IMR-90 (cell line): Measurements from ENCODE around the gene ZFHX3. TPM values are rescaled to one million over a fixed set of nuclear protein-coding genes. Genes with fewer than 3 reads are reported as not detected.

ENCODE experiments used
- ATAC-seq: fragments of 200-7000 bp; cut with Tn5 transposase; 2 replicates; pipeline ENCODE4 v1.9.1; 2020; ENCODE audit warnings: low read depth, mild to moderate bottlenecking, moderate library complexity
- BruUV-seq: library from RNA; stranded (reverse); fragments of 400-500 nt; replicated peaks from 2 replicates; lab custom pipeline; 2021; lab: Mats Ljungman, UMichigan
- CTCF ChIA-PET: fragments of 300-600 bp; formaldehyde crosslinking; extraction: SDS; loops from one replicate; lab custom pipeline; 2021; ENCODE audit warnings: antibody characterized with exemption; lab: Yijun Ruan, JAX
- POLR2A ChIA-PET: fragments of 300-600 bp; sonication (Branson Sonifier 250); formaldehyde crosslinking; loops from one replicate; lab custom pipeline; 2022; ENCODE audit warnings: antibody characterized with exemption; ENCODE audit not compliant: unreplicated experiment; lab: Charles Lee
- DNase-seq: peaks from one replicate; pipeline ENCODE4 v3.0.0; 2013
- H2AFZ ChIP-seq: replicated peaks from 2 replicates; pipeline ENCODE3; 2013; ENCODE audit warnings: low read length, mild to moderate bottlenecking; ENCODE audit not compliant: poor library complexity
- H2AK5ac ChIP-seq: 2 replicates; pipeline ENCODE4 v1.6.1; 2013; ENCODE audit warnings: low read depth, low read length, inconsistent platforms
- H2AK9ac ChIP-seq: replicated peaks from 2 replicates; pipeline ENCODE3; 2013; ENCODE audit warnings: mild to moderate bottlenecking, low read depth, low read length, moderate library complexity; ENCODE audit not compliant: poor library complexity
- H2BK120ac ChIP-seq: 2 replicates; pipeline ENCODE4 v1.6.1; 2013; ENCODE audit warnings: low read depth, low read length, inconsistent platforms
- H2BK15ac ChIP-seq: 3 replicates; pipeline ENCODE4 v1.6.1; 2013; ENCODE audit warnings: low read depth, low read length, inconsistent platforms
- H2BK20ac ChIP-seq: 2 replicates; pipeline ENCODE4 v1.6.1; 2013; ENCODE audit warnings: low read depth, mild to moderate bottlenecking, inconsistent platforms, low read length, moderate library complexity
- H2BK5ac ChIP-seq: 2 replicates; pipeline ENCODE4 v1.6.1; 2013; ENCODE audit warnings: mild to moderate bottlenecking, low read depth, low read length, inconsistent platforms; ENCODE audit not compliant: poor library complexity, severe bottlenecking
- H3K14ac ChIP-seq: replicated peaks from 2 replicates; pipeline ENCODE4 v1.6.1; 2013; ENCODE audit warnings: low read depth, low read length, inconsistent platforms
- H3K18ac ChIP-seq: 2 replicates; pipeline ENCODE4 v1.6.1; 2013; ENCODE audit warnings: low read depth, low read length, control low read depth
- H3K23ac ChIP-seq: 2 replicates; pipeline ENCODE4 v1.6.1; 2013; ENCODE audit warnings: low read depth, low read length, inconsistent platforms
- H3K27ac ChIP-seq: 2 replicates; pipeline ENCODE4 v1.5.1; 2013; ENCODE audit warnings: mild to moderate bottlenecking, control low read depth, low read length; ENCODE audit not compliant: insufficient read depth
- H3K27me3 ChIP-seq: 2 replicates; pipeline ENCODE4 v1.6.1; 2013; ENCODE audit warnings: low read length; ENCODE audit not compliant: control insufficient read depth, insufficient read depth
- H3K36me3 ChIP-seq: 2 replicates; pipeline ENCODE4 v1.6.1; 2013; ENCODE audit warnings: low read length, mixed read lengths; ENCODE audit not compliant: control insufficient read depth, insufficient read depth
- H3K4ac ChIP-seq: 2 replicates; pipeline ENCODE4 v1.6.1; 2013; ENCODE audit warnings: low read depth, low read length, inconsistent platforms
- H3K4me1 ChIP-seq: 2 replicates; pipeline ENCODE4 v1.6.1; 2013; ENCODE audit warnings: low read length, mixed read lengths; ENCODE audit not compliant: control insufficient read depth, insufficient read depth
- H3K4me2 ChIP-seq: 2 replicates; pipeline ENCODE4 v1.6.1; 2013; ENCODE audit warnings: low read depth, mild to moderate bottlenecking, control low read depth, low read length, moderate library complexity
- H3K4me3 ChIP-seq: 2 replicates; pipeline ENCODE4 v1.5.1; 2013; ENCODE audit warnings: low read depth, mild to moderate bottlenecking, control low read depth, low read length, moderate library complexity; ENCODE audit not compliant: insufficient read depth
- H3K56ac ChIP-seq: 2 replicates; pipeline ENCODE4 v1.6.1; 2013; ENCODE audit warnings: low read length, inconsistent platforms; ENCODE audit not compliant: insufficient read depth; ENCODE audit errors: extremely low read depth
- H3K79me1 ChIP-seq, 2 experiments: 2 replicates each; pipeline ENCODE4 v1.6.1; 2013; ENCODE audit warnings: low read length in 2 of 2, inconsistent platforms in 1 of 2, low read depth in 1 of 2
- H3K9ac ChIP-seq: 2 replicates; pipeline ENCODE4 v1.6.1; 2013; ENCODE audit warnings: low read depth, low read length, control low read depth
- H3K9me1 ChIP-seq: 2 replicates; pipeline ENCODE4 v1.6.1; 2013; ENCODE audit warnings: low read length, inconsistent platforms; ENCODE audit not compliant: insufficient read depth
- H3K9me3 ChIP-seq: 2 replicates; pipeline ENCODE4 v1.6.1; 2013; ENCODE audit warnings: low read length; ENCODE audit not compliant: control insufficient read depth, insufficient read depth
- H4K20me1 ChIP-seq: 2 replicates; pipeline ENCODE4 v1.6.1; 2013; ENCODE audit warnings: low read length, inconsistent platforms; ENCODE audit not compliant: insufficient read depth
- H4K5ac ChIP-seq: 2 replicates; pipeline ENCODE4 v1.6.1; 2013; ENCODE audit warnings: mild to moderate bottlenecking, low read depth, low read length, control low read depth
- H4K8ac ChIP-seq, 2 experiments: 2 replicates each; pipeline ENCODE4 v1.6.1; 2013; ENCODE audit warnings: low read depth in 2 of 2, low read length in 2 of 2, control low read depth in 1 of 2, inconsistent platforms in 1 of 2
- H4K91ac ChIP-seq: 2 replicates; pipeline ENCODE4 v1.6.1; 2013; ENCODE audit warnings: low read depth, low read length, inconsistent platforms; ENCODE audit not compliant: insufficient read depth
- CEBPB ChIP-seq: IDR thresholded peaks from 2 replicates; pipeline ENCODE4 v1.6.1; 2012; ENCODE audit warnings: low read depth, low read length, improper control_type of control experiment
- WGBS, 2 experiments: methylation state at CpG; one replicate each; pipeline versions ENCODE4 v1.1.5 to v1.1.7; 2013; ENCODE audit warnings: missing lambda C conversion rate in 2 of 2; ENCODE audit not compliant: insufficient read length in 1 of 2; ENCODE audit errors: extremely low coverage in 2 of 2; 5-methylcytosine and 5-hydroxymethylcytosine counted together
- dilution Hi-C: fragments of 300-500 bp; cut with HindIII; formaldehyde crosslinking; loops from one replicate; pipeline ENCODE4 v1.14.3; 2018; ENCODE audit warnings: low sequenced_read_pairs; ENCODE audit not compliant: unreplicated experiment
- in situ Hi-C: fragments of 300-500 bp; cut with MboI; formaldehyde crosslinking; loops from 3 replicates; pipeline ENCODE4 v1.14.3; 2019; ENCODE audit warnings: low sequenced_read_pairs, inconsistent platforms, mixed read lengths
- intact Hi-C: fragments of 100-400 bp; cut with micrococcal nuclease; formaldehyde crosslinking; loops from 2 replicates; pipeline ENCODE4 v1.10.0; 2022
- polyA plus RNA-seq, 3 experiments: library from polyadenylated mRNA; depleted of rRNA; stranded (reverse); fragments of >200 nt; gene quantifications; 2 replicates each; pipeline ENCODE4 v1.2.3, GENCODE V29; 2012; ENCODE audit warnings: low replicate concordance in 1 of 3
- total RNA-seq: library from RNA; depleted of rRNA; stranded (reverse); fragments of >200 nt; gene quantifications from 2 replicates; pipeline ENCODE4 v1.2.3, GENCODE V29; 2012

Gene ZFHX3
- total and polyA plus RNA-seq, 2 of the 4 experiments (the other 2 are of a cell fraction) = 1.4 to 1.7 TPM

GRCh38 chr16:72857834-72858664 is 189.9 kb downstream of the ZFHX3 start:
- in situ Hi-C loops = no loop called here
- Histone ChIP-seq H3K23ac (no peak overlapping the region), H3K9me1 (peaks cover 5% of the 10 kb centered on the region; the same call in 1 of the 2 replicates), H3K27me3 (no peaks in the 10 kb centered on the region), H3K14ac (no peak overlapping the region), H3K4me2 (peak overlapping the region; percentile 91), H4K20me1 (peaks cover 4% of the 10 kb centered on the region; the same call in 1 of the 2 replicates), H3K4ac (0 out of 2 replicates have a peak overlapping the region, but pooled peaks have one; percentile 43), H4K5ac (no peak overlapping the region), H3K18ac (no peak overlapping the region), H3K9me3 (no peaks in the 10 kb centered on the region), H3K4me3 (no peak overlapping the region), H3K79me1 (peaks cover 27 to 33% of the 10 kb centered on the region in 2 experiments), H3K27ac (no peak overlapping the region), H3K56ac (no peak overlapping the region), H2BK15ac (no peak overlapping the region), H2BK120ac (no peak overlapping the region), H4K91ac (no peak overlapping the region), H4K8ac (no peak overlapping the region; a peak in 1 of 4 replicates), H2BK5ac (no peak overlapping the region), H3K4me1 (peaks cover 7% of the 10 kb centered on the region), H3K9ac (no peak overlapping the region), H2BK20ac (no peak overlapping the region), H2AFZ (peak overlapping the region; percentile 5), H3K36me3 (no peaks in the 10 kb centered on the region), H2AK5ac (no peak overlapping the region), H2AK9ac (no peak overlapping the region)
- no peak for ATAC-seq
- intact Hi-C loops = no loop called here
- CTCF ChIA-PET = interaction anchor here (1.2 to 1.6 kb wide), 2 partner anchors 17 to 26 kb away, joined by 3 to 7 read pairs; no protein-coding TSS in a partner anchor
- no TSS peak for BruUV-seq
- WGBS, 2 experiments = 74% methylated on average over 7 of the region's 14 CpGs; no CpG with 5 or more reads in 1 of the 2 experiments
- POLR2A ChIA-PET = no interaction called here
- dilution Hi-C loops = no loop called here
- TF ChIP-seq CEBPB = no peak
- DNase-seq = no peak
